ENCODE measurements around the gene SMIM13. TPM values are rescaled to one million over a fixed set of nuclear protein-coding genes. Genes with fewer than 3 reads are reported as not detected.
A peak's percentile ranks its signal among the peaks of the same experiment; 100 is the strongest.

The SMIM13 gene
- polyA plus RNA-seq, 2 of the 4 experiments (the other 2 are of a cell fraction) = 12.7 to 12.8 TPM

GRCh38 chr6:11069760-11070159 is 23.9 kb upstream of the SMIM13 start:
- WGBS (ENCODE audit: missing lambda C conversion rate) = 53% methylated on average over 2 of the region's 2 CpGs
- CTCF ChIA-PET = interaction anchor here (0.6 to 3.3 kb wide), 15 partner anchors 10 to 939 kb away, joined by 3 to 40 read pairs (median 7); no protein-coding TSS in a partner anchor

DNA sequence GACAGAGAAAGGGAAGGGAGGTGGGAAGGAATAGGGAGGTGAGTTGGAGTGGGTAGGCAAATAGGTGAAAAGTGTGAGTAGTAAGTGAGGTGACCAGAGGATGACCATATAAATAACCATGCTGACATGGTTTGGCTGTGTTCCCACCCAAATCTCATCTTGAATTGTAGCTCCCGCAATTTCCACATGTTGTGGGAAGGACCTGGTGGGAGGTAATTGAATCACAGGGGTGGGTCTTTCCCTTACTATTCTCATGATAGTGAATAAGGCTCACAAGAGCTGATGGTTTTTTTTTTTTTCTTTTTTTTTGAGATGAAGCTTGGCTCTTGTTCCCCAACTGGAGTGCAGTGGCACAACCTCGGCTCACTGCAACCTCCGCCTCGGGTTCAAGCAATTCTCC is 21.5 kb upstream of the SMIM13 start:
- WGBS (ENCODE audit: missing lambda C conversion rate) = 89% methylated on average over 4 of the region's 4 CpGs
- H3K27ac ChIP-seq = no peak overlapping the region
- ATAC-seq (no peak), DNase-seq (ENCODE audit: low read depth in 1 of 2, low spot score in 1 of 2) (no peak), FAIRE-seq (no peak)
- no peaks in the 10 kb centered on the region for H3K9me3 ChIP-seq
- H3K4me2 ChIP-seq = no peak overlapping the region
- CTCF ChIA-PET = interaction anchor here (0.9 to 1.6 kb wide), 3 partner anchors 61 to 424 kb away, joined by 4 to 6 read pairs (median 6); no protein-coding TSS in a partner anchor
- POLR2A ChIA-PET = no interaction called here
- H3K4me1 ChIP-seq = peaks cover 3% of the 10 kb centered on the region; the same call in 1 of the 3 replicates
- H3K4me3 ChIP-seq = no peak overlapping the region
- TF ChIP-seq TP53 (CRISPR knock-in tag; IDR thresholded peaks at IDR 0.05) (no peak), ZNF302 (CRISPR knock-in tag; IDR thresholded peaks at IDR 0.05) (no peak), ZFP36 (IDR thresholded peaks at IDR 0.05; ENCODE audit: borderline replicate concordance, partially characterized antibody) (no peak), NPAS2 (CRISPR knock-in tag; IDR thresholded peaks at IDR 0.05; ENCODE audit: borderline replicate concordance) (no peak)

More at GRCh38 chr6:11069760-11070159, 23.9 kb upstream of the SMIM13 start:
- TF ChIP-seq CEBPB (IDR thresholded peaks at IDR 0.05) = no peak
- TF ChIP-seq CHD4 (IDR thresholded peaks at IDR 0.05; ENCODE audit: borderline replicate concordance) = no peak
- no peak for TF ChIP-seq CBX2 (IDR thresholded peaks at IDR 0.05; ENCODE audit: borderline replicate concordance, low read depth)
- TF ChIP-seq MYC (IDR thresholded peaks at IDR 0.05; ENCODE audit: borderline replicate concordance, low read length) = no peak
- TF ChIP-seq GATA3 (IDR thresholded peaks at IDR 0.05; ENCODE audit: borderline replicate concordance) = no peak
- TF ChIP-seq HOXA7 (CRISPR knock-in tag; IDR thresholded peaks at IDR 0.05) = no peak
- Histone ChIP-seq H3K4me3 (no peak overlapping the region), H3K9me3 (no peaks in the 10 kb centered on the region), H3K27ac (0 out of 6 replicates have a peak overlapping the region, but pooled peaks of 1 of the 2 experiments have one; percentile 12), H3K4me1 (peaks cover 3% of the 10 kb centered on the region; the same call in 1 of the 3 replicates), H3K4me2 (no peak overlapping the region)
- FAIRE-seq (no peak), DNase-seq (ENCODE audit: low read depth in 1 of 2, low spot score in 1 of 2) (no peak), ATAC-seq (no peak)
- POLR2A ChIA-PET = no interaction called here

DNA sequence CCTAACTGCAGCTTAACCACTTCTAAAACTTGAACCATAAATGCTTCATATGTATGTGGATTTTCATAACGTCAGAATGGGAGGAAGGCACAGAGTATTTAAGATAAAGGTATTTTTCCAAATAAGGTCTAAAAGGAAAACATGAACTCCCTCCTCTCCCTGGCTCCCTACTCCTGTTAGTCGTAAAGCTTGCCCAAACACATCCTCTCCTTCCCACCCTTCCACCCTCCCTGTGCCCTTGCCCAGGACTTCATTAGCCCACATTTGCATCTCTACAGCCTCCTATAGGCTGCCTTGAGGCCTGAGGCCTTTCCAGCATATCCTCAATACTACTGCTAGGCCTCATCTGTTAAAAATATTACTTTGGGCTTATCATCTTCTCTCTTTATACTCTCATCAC is 17.1 kb upstream of the SMIM13 start:
- H3K4me1 ChIP-seq = no peaks in the 10 kb centered on the region
- DNase-seq (ENCODE audit: low read depth in 1 of 2, low spot score in 1 of 2) (no peak), FAIRE-seq (no peak), ATAC-seq (no peak)
- TF ChIP-seq SMC3 (IDR thresholded peaks at IDR 0.05) (no peak), PBX3 (IDR thresholded peaks at IDR 0.05) (no peak), CHD2 (IDR thresholded peaks at IDR 0.05; ENCODE audit: low read length, partially characterized antibody) (no peak), NFE2L2 (conservative IDR thresholded peaks at IDR 0.05; ENCODE audit: low read length) (no peak), BHLHE40 (IDR thresholded peaks at IDR 0.05; ENCODE audit: low read depth, low read length) (no peak), NR3C1 (IDR thresholded peaks at IDR 0.05) (no peak), RARB (CRISPR knock-in tag; IDR thresholded peaks at IDR 0.05) (no peak), HDAC2 (IDR thresholded peaks at IDR 0.05) (no peak), SREBF2 (IDR thresholded peaks at IDR 0.05) (no peak), CEBPB (IDR thresholded peaks at IDR 0.05) (no peak), USF2 (IDR thresholded peaks at IDR 0.05) (no peak)
- H3K4me2 ChIP-seq = no peak overlapping the region
- 82% methylated on average over 2 of the region's 2 CpGs for WGBS (ENCODE audit: missing lambda C conversion rate)
- no peak overlapping the region for H3K27ac ChIP-seq
- H3K4me3 ChIP-seq = no peak overlapping the region
- ChIA-PET POLR2A (interaction anchor here (0.6 kb wide), 1 partner anchor 228 kb away, joined by 4 read pairs; no protein-coding TSS in a partner anchor), CTCF (interaction anchor here (1.0 kb wide), 1 partner anchor 115 kb away, joined by 3 read pairs; no protein-coding TSS in a partner anchor)
- no peaks in the 10 kb centered on the region for H3K9me3 ChIP-seq

DNA sequence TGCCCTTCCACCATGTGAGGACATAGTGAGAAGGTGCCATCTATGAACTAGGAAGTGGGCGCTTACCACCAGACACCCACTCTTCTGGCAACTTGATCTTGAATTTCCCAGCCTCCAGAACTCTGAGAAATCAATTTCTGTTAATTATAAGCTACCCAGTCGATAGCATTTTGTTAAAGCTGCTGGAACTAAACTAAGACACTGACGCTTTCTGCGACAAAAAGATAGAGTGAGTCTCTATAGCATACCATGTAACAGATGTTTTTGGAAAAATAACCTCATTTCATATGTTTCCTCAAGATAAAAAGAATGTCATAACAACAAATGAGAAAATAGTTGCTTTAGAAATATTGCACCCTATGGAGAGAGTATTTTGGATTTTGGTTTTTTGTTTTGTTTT is 15.4 kb upstream of the SMIM13 start:
- POLR2A ChIA-PET = no interaction called here
- DNase-seq (ENCODE audit: low read depth in 1 of 2, low spot score in 1 of 2) = no peak
- WGBS (ENCODE audit: missing lambda C conversion rate) = 71% methylated on average over 4 of the region's 4 CpGs
- CTCF ChIA-PET = no interaction called here
- Histone ChIP-seq H3K9me3 (no peaks in the 10 kb centered on the region), H3K4me3 (no peak overlapping the region), H3K4me2 (no peak overlapping the region), H3K27ac (no peak overlapping the region), H3K4me1 (no peaks in the 10 kb centered on the region)
- no peak for FAIRE-seq
- no peak for TF ChIP-seq HOXA7 (CRISPR knock-in tag; IDR thresholded peaks at IDR 0.05)
- TF ChIP-seq, protein P1, sequence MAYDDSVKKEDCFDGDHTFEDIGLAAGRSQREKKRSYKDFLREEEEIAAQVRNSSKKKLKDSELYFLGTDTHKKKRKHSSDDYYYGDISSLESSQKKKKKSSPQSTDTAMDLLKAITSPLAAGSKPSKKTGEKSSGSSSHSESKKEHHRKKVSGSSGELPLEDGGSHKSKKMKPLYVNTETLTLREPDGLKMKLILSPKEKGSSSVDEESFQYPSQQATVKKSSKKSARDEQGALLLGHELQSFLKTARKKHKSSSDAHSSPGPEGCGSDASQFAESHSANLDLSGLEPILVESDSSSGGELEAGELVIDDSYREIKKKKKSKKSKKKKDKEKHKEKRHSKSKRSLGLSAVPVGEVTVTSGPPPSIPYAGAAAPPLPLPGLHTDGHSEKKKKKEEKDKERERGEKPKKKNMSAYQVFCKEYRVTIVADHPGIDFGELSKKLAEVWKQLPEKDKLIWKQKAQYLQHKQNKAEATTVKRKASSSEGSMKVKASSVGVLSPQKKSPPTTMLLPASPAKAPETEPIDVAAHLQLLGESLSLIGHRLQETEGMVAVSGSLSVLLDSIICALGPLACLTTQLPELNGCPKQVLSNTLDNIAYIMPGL (CRISPR knock-in tag; IDR thresholded peaks at IDR 0.05; ENCODE audit: borderline replicate concordance) = no peak
- no peak for TF ChIP-seq HOXB13 (CRISPR knock-in tag; IDR thresholded peaks at IDR 0.05; ENCODE audit: low read depth)
- TF ChIP-seq MAZ (IDR thresholded peaks at IDR 0.05; ENCODE audit: borderline replicate concordance, low read depth, low read length) = no peak
- no peak for TF ChIP-seq RCOR1 (IDR thresholded peaks at IDR 0.05; ENCODE audit: low read depth, low read length)
- TF ChIP-seq TFCP2L1 (CRISPR knock-in tag; IDR thresholded peaks at IDR 0.05) = no peak
- TF ChIP-seq HES2 (IDR thresholded peaks at IDR 0.05) = no peak
- no peak for TF ChIP-seq USF2 (IDR thresholded peaks at IDR 0.05)
- TF ChIP-seq ESRRA (IDR thresholded peaks at IDR 0.05; ENCODE audit: borderline replicate concordance, low read length) = no peak
- TF ChIP-seq RAD21 (conservative IDR thresholded peaks at IDR 0.05 in 1 of 2, IDR thresholded peaks at IDR 0.05 in 1 of 2) = no peak
- no peak for TF ChIP-seq TP53 (CRISPR knock-in tag; IDR thresholded peaks at IDR 0.05)
- no peak for ATAC-seq

Data from A549 (cell line).